Measurements from ENCODE around the gene SCNN1A.

SCNN1A gene
- total RNA-seq, result 0.69 to 1.9 (median 0.78) reads per million in 3 donors

DNA sequence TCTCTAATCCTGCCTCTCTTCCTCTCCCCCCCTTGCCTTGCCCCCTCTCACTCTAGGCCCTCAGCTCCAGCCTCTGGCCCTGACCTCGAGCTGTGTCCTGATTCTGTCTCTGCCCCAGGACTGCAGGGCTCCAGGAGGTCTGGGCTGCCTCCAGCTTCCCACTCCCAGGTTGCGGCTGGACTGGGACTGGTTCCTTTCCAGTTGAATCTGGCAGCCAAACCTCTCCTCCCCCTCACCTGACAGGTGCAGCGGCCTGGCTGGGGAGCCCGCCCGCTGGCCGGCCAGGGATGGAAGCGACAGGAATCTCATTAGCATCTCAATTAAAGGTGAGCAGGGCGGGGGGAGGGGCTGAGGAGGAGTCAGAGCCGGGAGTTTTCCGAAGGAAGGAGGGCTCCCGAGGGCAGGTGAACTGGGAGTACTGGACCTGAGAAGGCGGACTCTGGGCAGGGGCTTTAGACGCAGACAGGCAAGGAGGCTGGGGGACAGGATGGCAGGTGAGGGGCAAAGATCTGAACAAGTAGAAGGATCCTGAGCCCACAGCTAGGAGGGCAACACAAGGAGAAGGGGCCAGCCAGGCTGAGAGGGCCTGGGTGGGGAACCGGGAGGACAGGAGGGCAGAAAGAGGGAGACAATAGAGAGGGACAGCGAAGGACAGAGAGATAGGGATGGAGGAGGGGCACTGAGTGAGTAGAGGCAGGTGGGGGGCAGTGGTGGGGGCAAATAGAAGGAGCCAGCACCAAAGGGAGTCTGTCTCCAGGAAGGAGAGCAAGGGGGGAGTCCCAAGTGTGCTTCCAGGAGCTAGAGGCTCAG lies at the start of gene SCNN1A:
Gene SCNN1A (minus strand): TSS at position 295 of the 810 bp plus-strand sequence. CDS start 780 bp downstream, outside the sequence.
- H3K4me3 ChIP-seq (ENCODE audit: insufficient read depth, low read depth, low read length, poor library complexity, severe bottlenecking), result no peak within 1 kb of the TSS
- H3K27me3 ChIP-seq (replicated peaks; ENCODE audit: control insufficient read depth, insufficient read depth, low read length, poor library complexity, severe bottlenecking), result no peaks in the 10 kb centered on the region
- H3K9me3 ChIP-seq (ENCODE audit: control insufficient read depth, low read length), result no peaks in the 10 kb centered on the region
- no peak for DNase-seq
- peaks cover 19% of the 10 kb centered on the region for H3K4me1 ChIP-seq (ENCODE audit: control insufficient read depth, insufficient read depth, low read length, poor library complexity, severe bottlenecking)
- H3K36me3 ChIP-seq (ENCODE audit: control insufficient read depth, insufficient read depth, low read length), result no peaks in the 10 kb centered on the region
- H3K27ac ChIP-seq (ENCODE audit: insufficient read depth, low read length, poor library complexity, severe bottlenecking), result no peak within 1 kb of the TSS

DNA sequence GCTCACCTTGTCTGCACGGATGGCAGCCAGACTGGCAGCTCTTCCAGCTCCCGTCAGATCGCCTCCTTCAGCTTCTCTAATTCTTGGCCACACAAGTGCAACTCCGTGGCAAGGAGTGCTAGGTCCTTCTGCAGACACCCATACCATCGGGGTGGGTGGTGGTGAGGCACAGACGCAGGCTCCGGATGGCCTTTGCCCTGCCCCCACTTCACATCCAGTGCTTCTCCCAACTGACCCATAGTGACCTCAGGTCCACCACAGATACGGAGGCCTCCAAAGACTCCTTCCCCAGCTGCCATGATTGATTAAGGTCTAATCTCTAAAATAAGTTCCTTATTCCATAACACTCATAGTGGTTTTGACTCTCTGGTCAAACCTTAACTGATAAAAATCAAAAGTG lies 49.5 kb upstream of the SCNN1A start:
- no peaks in the 10 kb centered on the region for H3K9me3 ChIP-seq (ENCODE audit: control insufficient read depth, low read length)
- H3K27ac ChIP-seq (ENCODE audit: insufficient read depth, low read length, poor library complexity, severe bottlenecking), result no peak overlapping the region
- no peak for DNase-seq
- H3K4me3 ChIP-seq (ENCODE audit: insufficient read depth, low read depth, low read length, poor library complexity, severe bottlenecking), result no peak overlapping the region
- H3K4me1 ChIP-seq (ENCODE audit: control insufficient read depth, insufficient read depth, low read length, poor library complexity, severe bottlenecking), result peaks cover 20% of the 10 kb centered on the region
- no peaks in the 10 kb centered on the region for H3K36me3 ChIP-seq (ENCODE audit: control insufficient read depth, insufficient read depth, low read length)
- no peaks in the 10 kb centered on the region for H3K27me3 ChIP-seq (replicated peaks; ENCODE audit: control insufficient read depth, insufficient read depth, low read length, poor library complexity, severe bottlenecking)

DNA sequence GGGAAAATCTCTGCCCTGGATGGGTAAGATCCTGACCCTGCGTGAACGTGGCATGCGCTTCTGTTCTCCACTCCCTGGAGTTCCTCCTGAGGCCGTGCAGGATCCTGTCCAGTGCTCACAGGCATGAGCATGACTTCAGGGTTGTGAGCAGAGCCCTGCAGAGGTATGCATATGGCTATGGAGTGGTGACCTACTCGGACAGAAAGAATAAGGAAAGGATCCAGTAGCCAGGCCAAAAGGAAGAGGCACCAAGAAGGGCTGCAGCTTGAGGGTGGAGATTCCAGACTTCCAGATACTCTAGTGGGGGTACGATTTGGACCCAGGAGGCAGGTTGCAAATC lies 48.6 kb upstream of the SCNN1A start:
- Histone ChIP-seq H3K9me3 (ENCODE audit: control insufficient read depth, low read length) (no peaks in the 10 kb centered on the region), H3K4me3 (ENCODE audit: insufficient read depth, low read depth, low read length, poor library complexity, severe bottlenecking) (no peak overlapping the region), H3K27me3 (replicated peaks; ENCODE audit: control insufficient read depth, insufficient read depth, low read length, poor library complexity, severe bottlenecking) (no peaks in the 10 kb centered on the region), H3K27ac (ENCODE audit: insufficient read depth, low read length, poor library complexity, severe bottlenecking) (peak overlapping the region; percentile 15), H3K36me3 (ENCODE audit: control insufficient read depth, insufficient read depth, low read length) (no peaks in the 10 kb centered on the region), H3K4me1 (ENCODE audit: control insufficient read depth, insufficient read depth, low read length, poor library complexity, severe bottlenecking) (peaks cover 20% of the 10 kb centered on the region)
- DNase-seq, result no peak

DNA sequence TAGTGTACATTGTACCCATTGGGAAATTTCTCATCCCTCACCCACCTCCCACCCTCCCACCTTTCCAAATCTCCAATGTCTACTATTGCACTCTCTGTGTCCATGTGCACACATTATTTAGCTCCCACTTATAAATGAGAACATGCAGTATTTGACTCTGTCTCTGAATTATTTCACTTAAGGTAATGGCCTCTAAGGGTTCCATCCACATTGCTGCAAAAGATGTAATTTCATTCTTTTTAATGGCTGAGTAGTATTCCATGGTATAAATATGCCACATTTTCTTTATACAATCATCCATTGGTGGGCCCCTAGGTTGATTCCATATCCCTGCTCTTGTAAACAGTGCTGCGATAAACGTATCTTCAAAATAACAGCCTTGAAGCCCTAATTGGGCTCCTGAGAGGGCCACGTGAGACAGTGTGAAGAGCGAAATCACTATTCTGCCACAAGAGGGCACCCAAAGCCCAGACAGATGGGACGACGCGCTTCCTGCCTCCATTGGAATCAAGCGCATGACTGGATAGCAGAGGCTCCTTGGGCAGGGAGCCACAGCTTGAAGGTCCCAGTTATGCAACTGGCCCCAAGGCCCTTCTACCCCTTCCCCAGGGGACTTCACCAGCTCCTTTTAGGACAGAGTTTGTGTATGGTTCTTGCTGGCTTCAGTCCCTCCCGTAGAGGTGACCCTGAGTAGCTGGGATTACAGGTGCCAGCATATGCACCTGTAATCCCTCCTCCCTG lies 48.1 kb upstream of the SCNN1A start:
- Histone ChIP-seq H3K27me3 (replicated peaks; ENCODE audit: control insufficient read depth, insufficient read depth, low read length, poor library complexity, severe bottlenecking) (no peaks in the 10 kb centered on the region), H3K36me3 (ENCODE audit: control insufficient read depth, insufficient read depth, low read length) (no peaks in the 10 kb centered on the region), H3K9me3 (ENCODE audit: control insufficient read depth, low read length) (no peaks in the 10 kb centered on the region), H3K4me3 (ENCODE audit: insufficient read depth, low read depth, low read length, poor library complexity, severe bottlenecking) (no peak overlapping the region), H3K4me1 (ENCODE audit: control insufficient read depth, insufficient read depth, low read length, poor library complexity, severe bottlenecking) (peaks cover 20% of the 10 kb centered on the region), H3K27ac (ENCODE audit: insufficient read depth, low read length, poor library complexity, severe bottlenecking) (peak overlapping the region; percentile 15)
- peak; percentile 57 to 74 (median 65) for DNase-seq

DNA sequence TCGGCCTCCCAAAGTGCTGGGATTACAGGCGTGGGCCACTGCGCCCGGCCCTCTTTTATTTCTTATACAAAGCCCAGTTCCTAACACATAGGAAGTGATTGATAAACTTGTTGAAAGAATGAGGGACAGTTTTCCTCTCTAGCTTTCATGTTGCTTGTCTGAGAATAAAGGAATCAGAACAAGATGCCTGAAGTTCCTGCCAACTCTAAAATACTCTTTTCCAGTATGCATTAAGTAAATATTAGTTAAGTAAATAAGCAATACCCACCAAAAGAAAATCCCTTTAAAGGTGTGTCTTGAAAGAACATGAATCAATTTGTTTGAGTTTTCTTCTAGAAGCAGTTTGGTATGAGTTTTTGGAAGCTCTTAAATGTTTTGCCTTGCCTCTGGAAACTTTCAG lies 45.0 kb upstream of the SCNN1A start:
- no peaks in the 10 kb centered on the region for H3K36me3 ChIP-seq (ENCODE audit: control insufficient read depth, insufficient read depth, low read length)
- peaks cover 8% of the 10 kb centered on the region for H3K4me1 ChIP-seq (ENCODE audit: control insufficient read depth, insufficient read depth, low read length, poor library complexity, severe bottlenecking)
- no peaks in the 10 kb centered on the region for H3K9me3 ChIP-seq (ENCODE audit: control insufficient read depth, low read length)
- H3K27me3 ChIP-seq (replicated peaks; ENCODE audit: control insufficient read depth, insufficient read depth, low read length, poor library complexity, severe bottlenecking), result no peaks in the 10 kb centered on the region
- DNase-seq, result no peak
- H3K27ac ChIP-seq (ENCODE audit: insufficient read depth, low read length, poor library complexity, severe bottlenecking), result no peak overlapping the region
- H3K4me3 ChIP-seq (ENCODE audit: insufficient read depth, low read depth, low read length, poor library complexity, severe bottlenecking), result no peak overlapping the region

DNA sequence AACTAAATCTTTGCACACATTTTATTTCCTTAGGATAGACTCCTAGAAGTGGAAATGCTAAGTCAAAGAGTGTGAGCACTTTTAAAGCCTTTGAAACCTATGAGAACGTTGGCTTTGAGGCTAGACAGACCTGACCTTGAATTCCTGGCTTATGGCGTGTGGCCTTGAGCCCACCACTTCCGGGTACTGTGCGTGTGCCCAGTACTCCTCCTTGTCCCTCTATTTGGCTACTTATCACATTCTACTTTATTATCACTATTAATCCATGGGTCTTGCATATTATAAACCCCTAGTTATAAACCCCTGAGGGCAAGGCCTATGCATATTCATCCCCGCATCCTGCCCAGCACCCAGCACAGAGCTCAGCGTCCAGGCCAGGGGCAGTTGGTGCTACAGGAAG lies 43.4 kb upstream of the SCNN1A start:
- no peaks in the 10 kb centered on the region for H3K9me3 ChIP-seq (ENCODE audit: control insufficient read depth, low read length)

DNA sequence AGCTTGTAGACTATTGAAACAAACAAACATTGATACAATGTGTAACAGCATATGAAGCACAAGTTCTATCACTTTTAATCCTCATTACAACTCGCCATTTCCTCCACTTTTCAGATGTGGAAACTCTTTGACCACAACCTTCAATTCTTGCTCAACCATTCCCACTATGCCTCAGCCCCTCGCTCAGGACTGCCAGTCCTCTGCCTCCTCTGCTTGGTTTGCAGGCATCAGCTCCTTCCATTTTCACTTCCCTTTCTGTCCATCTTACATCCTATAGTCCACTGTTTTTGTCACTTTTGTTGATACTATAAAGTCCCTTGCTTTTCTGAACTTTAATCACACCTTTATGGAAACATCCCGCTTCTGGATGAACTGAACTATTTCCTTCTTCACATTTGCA lies 41.2 kb upstream of the SCNN1A start:
- no peak for DNase-seq
- Histone ChIP-seq H3K4me3 (ENCODE audit: insufficient read depth, low read depth, low read length, poor library complexity, severe bottlenecking) (no peak overlapping the region), H3K36me3 (ENCODE audit: control insufficient read depth, insufficient read depth, low read length) (no peaks in the 10 kb centered on the region), H3K9me3 (ENCODE audit: control insufficient read depth, low read length) (no peaks in the 10 kb centered on the region), H3K27me3 (replicated peaks; ENCODE audit: control insufficient read depth, insufficient read depth, low read length, poor library complexity, severe bottlenecking) (no peaks in the 10 kb centered on the region), H3K27ac (ENCODE audit: insufficient read depth, low read length, poor library complexity, severe bottlenecking) (no peak overlapping the region), H3K4me1 (ENCODE audit: control insufficient read depth, insufficient read depth, low read length, poor library complexity, severe bottlenecking) (no peaks in the 10 kb centered on the region)

More for the DNA sequence above, 43.4 kb upstream of the SCNN1A start:
- no peak overlapping the region for H3K27ac ChIP-seq (ENCODE audit: insufficient read depth, low read length, poor library complexity, severe bottlenecking)
- no peak for DNase-seq
- H3K27me3 ChIP-seq (replicated peaks; ENCODE audit: control insufficient read depth, insufficient read depth, low read length, poor library complexity, severe bottlenecking), result no peaks in the 10 kb centered on the region
- H3K4me1 ChIP-seq (ENCODE audit: control insufficient read depth, insufficient read depth, low read length, poor library complexity, severe bottlenecking), result peaks cover 6% of the 10 kb centered on the region
- no peak overlapping the region for H3K4me3 ChIP-seq (ENCODE audit: insufficient read depth, low read depth, low read length, poor library complexity, severe bottlenecking)
- no peaks in the 10 kb centered on the region for H3K36me3 ChIP-seq (ENCODE audit: control insufficient read depth, insufficient read depth, low read length)

DNA sequence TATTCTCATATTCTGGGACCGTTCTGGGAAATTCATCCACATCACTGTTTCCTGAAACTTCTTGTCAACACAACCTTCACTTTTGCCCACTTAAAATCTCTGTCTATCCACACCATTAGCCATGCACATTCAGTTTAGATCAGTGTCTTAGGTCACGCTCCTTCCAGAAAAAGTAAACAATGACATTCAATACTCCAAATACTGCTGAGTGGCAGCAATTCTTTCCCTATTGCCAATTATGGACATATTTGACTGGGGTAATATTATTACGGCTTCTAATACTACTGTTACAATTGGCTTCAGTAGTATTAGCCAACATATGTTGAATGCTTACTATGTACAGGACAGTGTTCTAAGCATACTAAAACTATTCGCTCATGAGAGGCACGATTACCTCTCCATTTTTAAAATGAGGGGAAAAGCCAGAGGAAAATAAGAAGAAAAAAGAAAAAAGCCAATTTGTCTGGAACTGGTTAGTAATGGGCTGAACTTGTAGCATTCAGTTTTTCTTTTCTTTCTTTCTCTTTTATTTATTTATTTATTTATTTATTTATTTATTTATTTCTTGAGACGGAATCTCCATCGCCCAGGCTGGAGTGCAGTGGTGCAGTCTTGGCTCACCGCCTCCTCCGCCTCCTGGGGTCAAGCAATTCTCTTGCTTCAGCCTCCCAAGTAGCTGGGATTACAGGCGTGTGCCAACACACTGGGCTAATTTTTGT lies 32.0 kb upstream of the SCNN1A start:
- DNase-seq, result no peak
- H3K27ac ChIP-seq (ENCODE audit: insufficient read depth, low read length, poor library complexity, severe bottlenecking), result no peak overlapping the region
- H3K27me3 ChIP-seq (replicated peaks; ENCODE audit: control insufficient read depth, insufficient read depth, low read length, poor library complexity, severe bottlenecking), result no peaks in the 10 kb centered on the region
- no peaks in the 10 kb centered on the region for H3K9me3 ChIP-seq (ENCODE audit: control insufficient read depth, low read length)
- no peaks in the 10 kb centered on the region for H3K36me3 ChIP-seq (ENCODE audit: control insufficient read depth, insufficient read depth, low read length)
- no peaks in the 10 kb centered on the region for H3K4me1 ChIP-seq (ENCODE audit: control insufficient read depth, insufficient read depth, low read length, poor library complexity, severe bottlenecking)
- H3K4me3 ChIP-seq (ENCODE audit: insufficient read depth, low read depth, low read length, poor library complexity, severe bottlenecking), result no peak overlapping the region

DNA sequence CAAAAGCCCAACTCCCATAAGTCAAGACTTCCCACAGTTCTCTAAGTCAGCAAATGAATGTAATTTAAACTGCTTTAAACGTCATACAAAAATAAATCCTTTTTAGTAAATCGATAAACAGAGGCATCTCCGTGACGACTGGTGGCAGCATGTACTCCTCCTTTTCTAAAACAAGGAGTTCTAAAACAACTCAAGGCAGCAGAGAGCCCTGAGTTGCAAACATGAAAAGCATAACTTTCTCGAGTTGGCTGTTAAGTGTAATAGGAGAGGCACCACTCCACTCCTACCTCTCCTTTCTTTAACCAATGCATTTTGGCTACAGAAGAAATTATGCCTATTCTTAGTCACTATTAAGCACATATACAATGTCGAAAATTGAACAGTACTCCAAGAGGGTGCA lies 30.6 kb upstream of the SCNN1A start:
- no peak for DNase-seq
- Histone ChIP-seq H3K27me3 (replicated peaks; ENCODE audit: control insufficient read depth, insufficient read depth, low read length, poor library complexity, severe bottlenecking) (no peaks in the 10 kb centered on the region), H3K36me3 (ENCODE audit: control insufficient read depth, insufficient read depth, low read length) (no peaks in the 10 kb centered on the region), H3K27ac (ENCODE audit: insufficient read depth, low read length, poor library complexity, severe bottlenecking) (no peak overlapping the region), H3K4me1 (ENCODE audit: control insufficient read depth, insufficient read depth, low read length, poor library complexity, severe bottlenecking) (no peaks in the 10 kb centered on the region), H3K9me3 (ENCODE audit: control insufficient read depth, low read length) (no peaks in the 10 kb centered on the region), H3K4me3 (ENCODE audit: insufficient read depth, low read depth, low read length, poor library complexity, severe bottlenecking) (no peak overlapping the region)

DNA sequence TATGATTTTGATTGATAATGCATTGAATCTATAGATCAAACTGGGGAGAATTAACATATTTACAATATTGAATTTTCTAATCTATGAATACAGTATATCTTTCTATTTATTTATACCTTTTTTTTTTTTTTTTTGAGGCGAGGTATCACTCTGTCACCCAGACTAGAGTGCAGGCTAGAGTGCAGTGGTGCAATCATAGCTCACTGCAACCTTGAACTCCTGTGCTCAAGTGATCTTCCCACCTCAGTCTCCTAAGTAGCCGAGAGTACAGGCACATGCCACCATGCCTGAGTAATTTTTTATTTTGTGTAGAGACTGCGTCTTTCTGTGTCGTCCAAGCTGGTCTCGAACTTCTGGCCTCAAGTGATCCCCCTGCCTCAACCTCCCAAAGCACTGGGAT lies 29.0 kb upstream of the SCNN1A start:
- Histone ChIP-seq H3K36me3 (ENCODE audit: control insufficient read depth, insufficient read depth, low read length) (no peaks in the 10 kb centered on the region), H3K9me3 (ENCODE audit: control insufficient read depth, low read length) (no peaks in the 10 kb centered on the region), H3K4me3 (ENCODE audit: insufficient read depth, low read depth, low read length, poor library complexity, severe bottlenecking) (no peak overlapping the region), H3K27me3 (replicated peaks; ENCODE audit: control insufficient read depth, insufficient read depth, low read length, poor library complexity, severe bottlenecking) (no peaks in the 10 kb centered on the region), H3K4me1 (ENCODE audit: control insufficient read depth, insufficient read depth, low read length, poor library complexity, severe bottlenecking) (no peaks in the 10 kb centered on the region), H3K27ac (ENCODE audit: insufficient read depth, low read length, poor library complexity, severe bottlenecking) (no peak overlapping the region)
- DNase-seq, result no peak
